A172 (cell line): ENCODE measurements around the gene CARMIL1. TPM values are rescaled to one million over a fixed set of nuclear protein-coding genes. Genes with fewer than 3 reads are reported as not detected.

Source experiments
- DNase-seq: peaks from one replicate; pipeline ENCODE4 v3.0.0-alpha.2; 2015; ENCODE audit warnings: low spot score
- total RNA-seq: library from RNA; depleted of rRNA; stranded (reverse); fragments of >200 nt; shearing (Covaris generic); gene quantifications from 2 replicates; pipeline ENCODE4 v1.2.3, GENCODE V29; 2014

Gene CARMIL1
- total RNA-seq, 1 experiment from 2014 or later, result 12.4 TPM

GRCh38 chr6:25407431-25407830 lies 128.3 kb downstream of the CARMIL1 start:
- no peak for DNase-seq

GRCh38 chr6:25410102-25410501 lies 130.9 kb downstream of the CARMIL1 start:
- no peak for DNase-seq

GRCh38 chr6:25411316-25411950 lies 132.3 kb downstream of the CARMIL1 start:
- DNase-seq, result no peak

- no peak for DNase-seq
These were observed 134.2 kb downstream of the CARMIL1 start for GRCh38 chr6:25413207-25413905.

- no peak for DNase-seq
These were observed 135.0 kb downstream of the CARMIL1 start for GRCh38 chr6:25414168-25414567.

- DNase-seq, result no peak
These were observed 135.6 kb downstream of the CARMIL1 start for GRCh38 chr6:25414755-25415154.

GRCh38 chr6:25415274-25415673 lies 136.1 kb downstream of the CARMIL1 start:
- no peak for DNase-seq

GRCh38 chr6:25415701-25416100 lies 136.5 kb downstream of the CARMIL1 start:
- no peak for DNase-seq

GRCh38 chr6:25417046-25417605 lies 138.0 kb downstream of the CARMIL1 start:
- no peak for DNase-seq

GRCh38 chr6:25418454-25419052 lies 139.4 kb downstream of the CARMIL1 start:
- no peak for DNase-seq

- DNase-seq, result no peak
These were observed 140.7 kb downstream of the CARMIL1 start for GRCh38 chr6:25419879-25420278.

- DNase-seq, result no peak
These were observed 144.2 kb downstream of the CARMIL1 start for GRCh38 chr6:25423358-25423757.

- no peak for DNase-seq
These were observed 145.1 kb downstream of the CARMIL1 start for GRCh38 chr6:25424303-25424702.

GRCh38 chr6:25427549-25427948 lies 148.4 kb downstream of the CARMIL1 start:
- DNase-seq, result no peak

- DNase-seq, result no peak
These were observed 149.7 kb downstream of the CARMIL1 start for GRCh38 chr6:25428758-25429317.

GRCh38 chr6:25431306-25431974 lies 152.3 kb downstream of the CARMIL1 start:
- DNase-seq, result no peak

- DNase-seq, result no peak
These were observed 152.8 kb downstream of the CARMIL1 start for GRCh38 chr6:25431975-25432307.

- no peak for DNase-seq
These were observed 155.7 kb downstream of the CARMIL1 start for GRCh38 chr6:25434921-25435320.

GRCh38 chr6:25435416-25435985 lies 156.3 kb downstream of the CARMIL1 start:
- no peak for DNase-seq

GRCh38 chr6:25436760-25437159 lies 157.6 kb downstream of the CARMIL1 start:
- no peak for DNase-seq

GRCh38 chr6:25439368-25439767 lies 160.2 kb downstream of the CARMIL1 start:
- DNase-seq, result no peak
